Mammary epithelial cell (primary cell): ENCODE results near the gene PDCL2.

Experiments used
- CTCF ChIP-seq, 2 donors: IDR thresholded peaks in 1 of 2; conservative IDR thresholded peaks in 1 of 2; 2 replicates each; pipeline ENCODE4 v1.5.1; 2011 to 2012; ENCODE audit warnings: inconsistent platforms in 2 of 2, low read length in 2 of 2, mild to moderate bottlenecking in 2 of 2, control low read depth in 1 of 2, low read depth in 1 of 2; ENCODE audit not compliant: insufficient read depth in 1 of 2; ENCODE audit errors: extremely low read depth in 1 of 2
- EZH2 ChIP-seq: IDR thresholded peaks from 2 replicates; pipeline ENCODE4 v1.6.1; 2012; ENCODE audit warnings: low read length, inconsistent platforms, borderline replicate concordance

- TF ChIP-seq CTCF (conservative IDR thresholded peaks at IDR 0.05 in 1 of 2, IDR thresholded peaks at IDR 0.05 in 1 of 2; ENCODE audit: extremely low read depth in 1 of 2, insufficient read depth in 1 of 2, low read depth in 1 of 2, low read length in 2 of 2) = no peak
- TF ChIP-seq EZH2 = no peak
Measured at GRCh38 chr4:55608591-55608990, 16.5 kb upstream of the PDCL2 start.
